Fibroblast of skin of scalp (primary cell): Measurements from ENCODE around the gene CPED1. TPM values are rescaled to one million over a fixed set of nuclear protein-coding genes. Genes with fewer than 3 reads are reported as not detected.

ENCODE experiments used
- DNase-seq: peaks from one replicate; pipeline ENCODE4 v3.0.0-alpha.2; 2013
- polyA plus RNA-seq, 2 experiments: library from polyadenylated mRNA; unstranded; fragments of 120-200 nt; gene quantifications; one replicate each; pipeline ENCODE4 v1.2.1, GENCODE V29; 2013; ENCODE audit not compliant: insufficient read length in 2 of 2

Gene CPED1
- 3.2 TPM for polyA plus RNA-seq (2013, experiment 1 of 2; ENCODE audit: insufficient read length)
- 4.0 TPM for polyA plus RNA-seq (2013, experiment 2 of 2; ENCODE audit: insufficient read length)

- peak; percentile 77 for DNase-seq
Observed at GRCh38 chr7:120988591-120989256, at the start of gene CPED1. Gene CPED1 (plus strand): TSS chr7:120988711. CDS start chr7:120989622, 911 bp downstream.

DNA sequence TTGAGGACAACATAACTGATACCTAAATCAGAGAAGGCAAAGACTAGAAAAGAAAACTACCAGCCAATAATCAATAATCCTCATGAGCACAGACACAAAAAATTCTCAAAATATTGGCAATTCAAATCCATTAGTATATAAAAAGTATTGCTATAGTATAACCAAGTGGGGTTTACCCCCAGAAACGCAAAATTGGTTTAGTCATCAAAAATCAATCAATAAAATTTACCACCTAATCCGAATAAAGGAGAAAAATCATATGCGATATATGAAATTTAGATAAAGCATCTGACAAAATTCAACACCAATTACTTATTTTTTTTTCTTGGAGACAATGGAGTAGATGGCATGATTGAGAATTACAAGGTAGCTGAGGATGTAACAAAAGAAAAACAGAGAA lies 49.2 kb upstream of the CPED1 start:
- DNase-seq = no peak

- peak; percentile 14 for DNase-seq
Observed at GRCh38 chr7:120941064-120941463, 47.4 kb upstream of the CPED1 start.

GRCh38 chr7:120941856-120942255 lies 46.7 kb upstream of the CPED1 start:
- DNase-seq = no peak

- no peak for DNase-seq
Observed at GRCh38 chr7:120942861-120943260, 45.6 kb upstream of the CPED1 start.

GRCh38 chr7:120944826-120945562 lies 43.5 kb upstream of the CPED1 start:
- no peak for DNase-seq

DNA sequence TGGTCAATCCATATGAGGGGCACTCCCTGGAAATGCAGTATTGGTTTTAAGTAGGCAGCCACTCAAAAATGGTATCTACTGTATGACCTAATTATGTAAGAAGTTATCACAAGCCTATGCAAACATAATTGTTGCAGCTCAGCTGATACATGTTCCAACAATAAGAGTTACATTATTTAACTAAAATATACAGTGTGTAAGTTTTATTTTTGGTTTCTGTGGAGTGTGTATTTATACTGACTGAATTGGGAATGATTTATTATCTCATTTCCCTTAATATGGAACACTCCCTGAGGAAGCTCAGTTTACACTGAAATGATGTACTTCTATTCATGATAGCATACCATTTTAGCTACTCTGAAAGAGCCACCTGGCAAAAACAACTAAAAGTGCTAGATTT lies 40.5 kb upstream of the CPED1 start:
- DNase-seq = no peak

DNA sequence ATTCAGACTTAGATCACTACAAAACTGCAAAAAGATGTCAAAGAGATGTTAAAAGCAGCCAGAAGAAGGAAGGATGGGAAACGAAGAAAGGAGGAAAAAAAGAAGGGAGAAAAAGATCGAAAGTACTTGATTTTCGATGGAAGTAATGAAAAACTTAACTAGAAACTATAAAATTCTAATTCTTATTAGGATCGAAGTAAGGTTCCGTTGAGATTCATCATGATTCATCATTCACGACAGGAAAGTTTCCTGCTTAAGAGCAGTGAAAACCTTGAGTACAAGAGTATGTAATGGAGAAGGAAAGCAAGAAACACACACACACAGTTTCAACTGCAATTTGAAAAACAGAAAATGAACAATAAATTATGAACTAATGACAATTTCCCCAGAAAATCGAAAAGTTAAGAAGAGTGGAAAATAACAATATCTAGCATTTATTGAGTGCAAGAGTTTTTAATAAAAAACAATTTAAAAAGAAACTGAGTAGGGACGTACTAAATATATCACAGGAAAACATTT lies 39.1 kb upstream of the CPED1 start:
- DNase-seq = no peak

- DNase-seq = no peak
Observed at GRCh38 chr7:120949998-120950538, 38.4 kb upstream of the CPED1 start.

DNA sequence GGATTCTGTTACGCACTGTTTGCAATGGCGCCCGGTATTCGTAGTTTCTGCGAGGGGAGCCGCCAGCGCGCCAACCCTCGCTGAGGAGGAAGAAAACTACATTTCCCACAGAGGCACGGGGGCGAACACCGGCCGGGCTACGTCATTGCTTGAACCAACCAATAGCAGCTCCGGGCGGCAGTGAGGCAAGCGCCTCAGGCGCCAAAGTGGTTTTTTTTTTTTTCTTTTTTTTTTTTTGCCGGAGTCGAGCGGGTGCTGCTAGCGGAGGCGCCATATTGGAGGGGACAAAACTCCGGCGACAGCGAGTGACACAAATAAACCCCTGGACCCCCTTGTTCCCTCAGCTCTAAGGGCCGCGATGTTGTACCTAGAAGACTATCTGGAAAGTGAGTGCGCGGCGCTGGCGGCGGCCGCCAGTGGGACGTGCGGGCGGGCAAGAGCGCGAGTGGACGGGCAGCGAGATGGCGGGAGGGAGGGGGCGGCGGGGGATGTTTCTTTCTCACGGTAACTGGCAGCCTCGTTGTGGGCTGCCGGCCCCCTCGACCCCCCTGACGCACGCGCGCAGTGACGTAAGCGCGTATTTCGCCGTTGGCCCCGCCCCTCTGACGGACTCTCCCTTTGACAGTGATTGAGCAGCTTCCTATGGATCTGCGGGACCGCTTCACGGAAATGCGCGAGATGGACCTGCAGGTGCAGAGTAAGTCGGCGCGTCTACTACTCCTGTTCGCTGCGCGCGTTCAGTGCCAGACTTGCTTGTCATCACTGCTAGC lies 37.8 kb upstream of the CPED1 start, which contains the start of gene ING3:
TSS of gene ING3 (plus strand) at position 239 of the 770 bp plus-strand sequence. CDS start at position 359, 120 bp downstream.
- peak; percentile 98 for DNase-seq

DNA sequence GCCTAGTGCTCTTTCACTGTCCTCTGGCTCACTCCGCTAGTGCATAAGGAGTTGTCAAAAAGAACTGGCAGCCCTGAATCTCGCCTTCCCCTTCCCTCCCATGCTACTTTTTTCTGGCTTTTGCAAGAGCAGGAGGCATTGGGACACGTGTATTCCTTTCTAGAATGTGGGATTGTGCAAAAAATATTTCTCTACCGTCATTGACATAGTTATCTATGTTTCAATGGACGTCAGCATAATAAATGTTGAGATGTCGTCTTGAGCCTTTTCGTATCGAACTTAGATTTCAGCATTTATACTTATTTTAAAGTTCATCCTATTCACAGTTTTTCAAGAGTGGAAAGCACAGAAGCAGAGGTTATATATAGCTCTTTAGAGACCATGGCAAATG lies 37.2 kb upstream of the CPED1 start:
- no peak for DNase-seq

GRCh38 chr7:120951826-120952225 lies 36.7 kb upstream of the CPED1 start:
- no peak for DNase-seq

GRCh38 chr7:120955577-120956149 lies 32.8 kb upstream of the CPED1 start:
- no peak for DNase-seq

- no peak for DNase-seq
Observed at GRCh38 chr7:120959929-120960484, 28.5 kb upstream of the CPED1 start.

DNA sequence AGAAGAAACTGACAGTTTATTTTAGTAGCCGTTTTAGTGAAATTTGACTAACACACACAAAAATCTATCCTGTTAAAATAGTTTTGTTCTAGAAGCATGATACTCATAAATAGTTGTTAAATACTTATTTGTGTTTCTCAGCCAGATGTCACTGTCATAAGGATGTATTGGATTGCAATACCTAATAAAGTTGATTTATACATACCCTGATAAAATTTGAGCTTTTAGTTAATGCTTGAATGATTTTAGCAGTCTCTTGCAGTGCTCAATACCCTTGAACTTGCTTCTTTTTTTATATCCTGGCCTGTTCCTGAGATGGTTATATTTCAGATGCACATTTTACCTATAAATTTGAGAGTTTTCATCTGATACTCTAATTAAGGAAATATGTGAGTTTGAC lies 27.8 kb upstream of the CPED1 start:
- DNase-seq = no peak

GRCh38 chr7:120961638-120962173 lies 26.8 kb upstream of the CPED1 start:
- DNase-seq = no peak

- DNase-seq = no peak
Observed at GRCh38 chr7:120964088-120964487, 24.4 kb upstream of the CPED1 start.

DNA sequence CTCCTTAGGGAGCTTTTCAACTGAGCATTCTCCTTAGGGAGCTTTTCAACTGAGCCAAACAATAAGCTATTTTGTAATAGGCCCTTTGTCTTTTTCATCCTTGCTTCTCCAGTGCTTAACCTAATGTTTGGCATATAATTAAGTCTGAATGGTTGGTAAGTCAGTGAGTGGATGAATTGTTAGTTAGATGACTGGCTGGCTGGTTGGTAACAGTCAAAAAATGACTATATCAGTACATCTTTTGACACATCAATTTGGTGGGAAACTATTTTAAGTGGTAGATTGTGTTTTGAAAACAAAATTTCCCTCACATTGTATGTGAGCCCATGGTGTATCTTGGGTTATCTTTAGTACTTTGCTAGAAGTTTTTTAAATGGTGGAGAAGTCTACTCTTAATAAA lies 21.6 kb upstream of the CPED1 start:
- DNase-seq = no peak

DNA sequence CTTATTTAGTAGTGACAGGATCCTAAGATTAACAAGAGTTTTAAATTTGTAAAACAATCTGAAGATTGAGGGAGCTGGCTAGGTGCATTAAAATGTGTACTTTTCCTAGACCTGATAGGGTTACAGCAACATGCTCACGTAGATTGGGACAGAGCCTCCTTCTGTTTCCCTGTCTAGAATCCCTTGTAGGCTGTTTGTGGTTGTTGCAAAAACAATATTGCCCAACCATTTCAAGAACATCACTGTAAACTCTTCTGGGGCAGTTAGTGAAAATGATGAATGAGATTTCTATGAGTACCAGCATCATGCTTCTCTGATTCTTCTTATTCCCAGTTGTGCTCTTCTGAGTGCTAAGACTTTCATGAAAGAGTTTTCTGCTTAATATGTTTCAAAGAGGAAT lies 14.7 kb upstream of the CPED1 start:
- DNase-seq = no peak

DNA sequence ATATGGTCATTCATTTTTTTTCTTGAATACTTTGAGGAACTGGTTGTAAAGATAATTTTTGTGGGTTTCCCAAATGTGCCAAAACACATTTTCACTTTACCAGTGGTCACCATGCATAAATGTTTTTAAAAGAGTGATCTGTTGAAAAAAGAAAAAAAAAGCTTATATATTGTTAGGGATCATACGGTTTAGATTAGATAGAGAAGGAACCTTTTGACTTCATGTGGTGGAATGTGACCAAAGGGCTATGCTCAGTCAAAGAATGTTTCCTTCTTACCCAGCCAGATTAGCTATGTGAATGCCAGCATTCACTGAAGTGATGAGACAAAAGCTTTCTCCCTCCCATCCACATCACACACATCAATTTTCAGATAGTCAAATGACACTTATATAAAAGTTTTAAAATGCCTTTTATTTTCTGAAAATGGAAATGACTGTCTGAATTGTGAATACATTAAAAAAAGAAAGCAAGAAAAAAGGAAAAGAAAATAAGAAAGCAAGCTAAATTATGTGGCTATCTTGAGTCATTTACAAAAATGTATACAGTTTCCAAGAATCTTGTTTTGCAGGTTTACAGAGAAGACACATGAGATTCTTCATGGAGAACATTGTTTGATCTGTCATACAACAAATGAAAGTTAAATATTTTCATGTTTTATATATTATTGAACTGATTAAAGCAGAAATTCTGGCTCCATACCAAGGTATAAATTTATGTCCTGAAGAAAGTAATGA lies 8.6 kb upstream of the CPED1 start:
- DNase-seq = peak; percentile 59

DNA sequence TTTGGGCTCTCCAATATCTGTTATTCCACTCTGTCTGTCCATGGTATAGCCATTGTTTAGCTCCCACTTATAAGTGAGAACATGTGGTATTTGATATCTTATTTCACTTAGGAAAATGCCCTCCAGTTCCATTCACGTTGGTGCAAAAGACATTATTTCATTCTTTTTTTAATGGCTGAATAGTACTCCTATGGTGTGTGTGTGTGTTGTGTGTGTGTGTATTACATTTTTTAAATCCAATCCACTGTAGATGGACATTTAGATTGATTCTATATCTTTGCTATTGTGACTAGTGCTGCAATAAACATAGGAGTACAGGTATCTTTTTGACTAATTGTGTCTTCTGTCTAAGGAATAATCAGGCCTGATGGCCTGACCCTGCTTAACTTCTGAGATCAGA lies 7.4 kb upstream of the CPED1 start:
- no peak for DNase-seq
